Activated T-helper 1 cell treated with anti-CD3 and anti-CD28 coated beads, Interleukin-2, amount 50 U/mL, for 16 hours (primary cell): ENCODE measurements around the gene AAK1.
"Not testable (repeated sequence)": the region's sequence is repeated elsewhere in the genome, so short reads cannot be mapped to it uniquely, and the experiment has no call there.

Source experiments
- DNase-seq, 2 donors: peaks; one replicate each; pipeline ENCODE4 v3.0.0-alpha.2; 2020; ENCODE audit warnings: low read depth in 1 of 2, low spot score in 1 of 2

Gene AAK1

GRCh38 chr2:69660637-69661036 lies 17.1 kb upstream of the AAK1 start:
- DNase-seq, result no peak

- DNase-seq, result no peak
Measured at GRCh38 chr2:69659941-69660483, 16.5 kb upstream of the AAK1 start.

GRCh38 chr2:69659349-69659748 lies 15.8 kb upstream of the AAK1 start:
- no peak for DNase-seq

GRCh38 chr2:69652206-69652605 lies 8.7 kb upstream of the AAK1 start:
- DNase-seq, result no peak

GRCh38 chr2:69647196-69647595 lies 3.7 kb upstream of the AAK1 start:
- DNase-seq, result not testable (repeated sequence)

GRCh38 chr2:69646714-69647113 lies 3.2 kb upstream of the AAK1 start:
- no peak for DNase-seq

GRCh38 chr2:69645921-69646320 lies 2.4 kb upstream of the AAK1 start:
- no peak for DNase-seq

- DNase-seq, result no peak
Measured at GRCh38 chr2:69645031-69645431, 1.5 kb upstream of the AAK1 start.

GRCh38 chr2:69644506-69644979 lies 1.0 kb upstream of the AAK1 start:
- no peak for DNase-seq

- peak in 1 of 2 donors; percentile 39 for DNase-seq
Measured at GRCh38 chr2:69642709-69643601, 584 bp downstream of the AAK1 start.

GRCh38 chr2:69641887-69642708 lies 1.4 kb downstream of the AAK1 start:
- DNase-seq, result no peak

- no peak for DNase-seq
Measured at GRCh38 chr2:69641471-69641870, 2.1 kb downstream of the AAK1 start.

GRCh38 chr2:69639266-69639665 lies 4.3 kb downstream of the AAK1 start:
- no peak for DNase-seq

GRCh38 chr2:69638630-69639029 lies 4.9 kb downstream of the AAK1 start:
- no peak for DNase-seq

- DNase-seq, result no peak
Measured at GRCh38 chr2:69637923-69638322, 5.6 kb downstream of the AAK1 start.

GRCh38 chr2:69636395-69636794 lies 7.1 kb downstream of the AAK1 start:
- no peak for DNase-seq

- no peak for DNase-seq
Measured at GRCh38 chr2:69635432-69635831, 8.1 kb downstream of the AAK1 start.

GRCh38 chr2:69634196-69634821 lies 9.2 kb downstream of the AAK1 start:
- DNase-seq, result no peak

- DNase-seq, result no peak
Measured at GRCh38 chr2:69631402-69631801, 12.1 kb downstream of the AAK1 start.

- DNase-seq, result no peak
Measured at GRCh38 chr2:69629921-69630608, 13.5 kb downstream of the AAK1 start.
